PC-9 (cell line): ENCODE measurements around the gene TMPRSS12.

Experiments
- CTCF ChIP-seq: fragments of 200-600 bp; sonication (generic); conservative IDR thresholded peaks from 2 replicates; pipeline ENCODE4 v1.6.1; 2017; ENCODE audit warnings: mixed run types, antibody characterized with exemption, mild to moderate bottlenecking, moderate library complexity
- EZH2 ChIP-seq: fragments of 200-600 bp; sonication (generic); IDR thresholded peaks from 2 replicates; pipeline ENCODE4 v1.8.0; 2017; ENCODE audit warnings: antibody characterized with exemption, low read depth

DNA sequence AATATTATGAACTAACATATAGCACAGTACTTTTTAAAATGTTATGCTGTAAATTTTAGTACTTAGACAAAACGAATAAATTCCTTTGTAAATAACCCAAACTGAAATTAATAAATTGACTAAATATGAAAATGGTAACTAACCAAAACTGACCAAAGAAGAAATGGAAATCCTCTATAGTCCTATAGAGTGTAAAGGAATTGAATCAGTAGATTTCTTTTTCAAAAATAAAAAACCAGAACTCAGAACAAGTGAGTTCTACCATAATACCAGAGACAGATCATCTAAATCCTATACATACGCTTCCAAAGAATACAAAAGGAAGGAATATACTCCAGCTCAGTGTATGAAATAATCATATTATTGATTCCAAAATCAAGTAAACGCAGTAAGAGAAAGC lies 39.8 kb downstream of the TMPRSS12 start:
- no peak for TF ChIP-seq CTCF
- TF ChIP-seq EZH2, result no peak
